ENCODE data around the gene CFAP97D2. TPM values are rescaled to one million over a fixed set of nuclear protein-coding genes. Genes with fewer than 3 reads are reported as not detected.

CFAP97D2 gene
- total and polyA plus RNA-seq, 2 donors (not counting 3 experiments of a cell fraction or from before 2014, with no cell fraction given): not detected

GRCh38 chr13:114230117-114230516, 51.1 kb downstream of the CFAP97D2 start:
- H3K27me3 ChIP-seq (ENCODE audit: control insufficient read depth in 2 of 2, insufficient read depth in 2 of 2, low read length in 2 of 2): peaks cover 33 to 34% of the 10 kb centered on the region in 2 experiments
- dilution Hi-C loops (cut with MboI; ENCODE audit: extremely low pct_ligation_motif_present, low sequenced_read_pairs): no loop called here
- H3K9me3 ChIP-seq (replicated peaks; ENCODE audit: control insufficient read depth, insufficient read depth, low read length): no peaks in the 10 kb centered on the region
- ChIA-PET POLR2A (no interaction called here), CTCF (interaction anchor here (1.3 kb wide), 1 partner anchor 283 kb away, joined by 4 read pairs; no protein-coding TSS in a partner anchor)
- no peaks in the 10 kb centered on the region for H3K4me1 ChIP-seq (ENCODE audit: control insufficient read depth, extremely low read depth, insufficient read depth, low read length)
- FAIRE-seq: no peak
- H3K36me3 ChIP-seq (ENCODE audit: control insufficient read depth in 2 of 2, extremely low read depth in 1 of 2, insufficient read depth in 2 of 2, low read length in 2 of 2): no peaks in the 10 kb centered on the region
- H4K20me1 ChIP-seq (replicated peaks; ENCODE audit: control insufficient read depth, extremely low read depth, insufficient read depth, low read length): no peaks in the 10 kb centered on the region
- H3K79me2 ChIP-seq (ENCODE audit: control insufficient read depth, insufficient read depth, low read length): peaks cover 3% of the 10 kb centered on the region
- no peak overlapping the region for H3K4me3 ChIP-seq (replicated peaks in 1 of 3; ENCODE audit: insufficient read depth in 1 of 3, low read depth in 1 of 3, low read length in 3 of 3)
- no peak overlapping the region for H2AFZ ChIP-seq (ENCODE audit: low read depth, low read length)
- TF ChIP-seq POLR2A (IDR thresholded peaks at IDR 0.05; ENCODE audit: low read depth, low read length) (no peak), CTCF (IDR thresholded peaks at IDR 0.05; ENCODE audit: extremely low read depth in 1 of 2, insufficient read depth in 1 of 2, low read depth in 1 of 2, low read length in 2 of 2) (no peak), MYC (IDR thresholded peaks at IDR 0.05; ENCODE audit: low read depth, low read length) (no peak), JUN (IDR thresholded peaks at IDR 0.05; ENCODE audit: borderline replicate concordance, insufficient read depth, insufficient read length, low read depth) (no peak), GATA2 (IDR thresholded peaks at IDR 0.05; ENCODE audit: insufficient read depth, insufficient read length, low read depth, low read length) (no peak), FOS (IDR thresholded peaks at IDR 0.05; ENCODE audit: borderline replicate concordance, insufficient read depth, low read length) (no peak), EZH2 (IDR thresholded peaks at IDR 0.05; ENCODE audit: borderline replicate concordance, low read depth, low read length, severe bottlenecking) (no peak), POLR2AphosphoS5 (IDR thresholded peaks at IDR 0.05; ENCODE audit: insufficient read depth, low read depth, low read length) (no peak)
- TF ChIP-seq, protein P1, sequence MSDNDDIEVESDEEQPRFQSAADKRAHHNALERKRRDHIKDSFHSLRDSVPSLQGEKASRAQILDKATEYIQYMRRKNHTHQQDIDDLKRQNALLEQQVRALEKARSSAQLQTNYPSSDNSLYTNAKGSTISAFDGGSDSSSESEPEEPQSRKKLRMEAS (IDR thresholded peaks at IDR 0.05; ENCODE audit: insufficient read depth, insufficient read length): no peak
- intact Hi-C loops (cut with micrococcal nuclease): no loop called here
- H3K27ac ChIP-seq (ENCODE audit: insufficient read depth, low read depth, low read length): no peak overlapping the region
- DNase-seq (ENCODE audit: low read depth, low spot score): no peak
- no peak overlapping the region for H3K9ac ChIP-seq (replicated peaks; ENCODE audit: extremely low read depth, insufficient read depth, low read length)
- no peak overlapping the region for H3K4me2 ChIP-seq (ENCODE audit: insufficient read depth, low read length)
- no peaks in the 10 kb centered on the region for H3K9me1 ChIP-seq (replicated peaks; ENCODE audit: control insufficient read depth, extremely low read depth, insufficient read depth, low read length)
- no TSS peak for BruUV-seq (replicated peaks)

Data from endothelial cell of umbilical vein (primary cell).